GM10266 (cell line): ENCODE results near the gene TNFRSF4.
A peak's percentile ranks its signal among the peaks of the same experiment; 100 is the strongest.

Source experiments
- DNase-seq: peaks from one replicate; pipeline ENCODE4 v3.0.0; 2012; ENCODE audit errors: extremely low spot score
- TF ChIP-seq, protein P1 (sequence below): IDR thresholded peaks from 2 replicates; pipeline ENCODE4 v1.5.1; 2012; ENCODE audit warnings: mild to moderate bottlenecking, low read depth; ENCODE audit not compliant: control insufficient read depth, insufficient read depth; ENCODE audit errors: missing control alignments

Gene TNFRSF4

GRCh38 chr1:1206376-1206965, 7.5 kb downstream of the TNFRSF4 start, which contains the start of gene TNFRSF18:
TNFRSF18 (minus strand) TSS chr1:1206592; CDS start chr1:1206571, 21 bp downstream.
- no peak for DNase-seq
- TF ChIP-seq, protein P1, sequence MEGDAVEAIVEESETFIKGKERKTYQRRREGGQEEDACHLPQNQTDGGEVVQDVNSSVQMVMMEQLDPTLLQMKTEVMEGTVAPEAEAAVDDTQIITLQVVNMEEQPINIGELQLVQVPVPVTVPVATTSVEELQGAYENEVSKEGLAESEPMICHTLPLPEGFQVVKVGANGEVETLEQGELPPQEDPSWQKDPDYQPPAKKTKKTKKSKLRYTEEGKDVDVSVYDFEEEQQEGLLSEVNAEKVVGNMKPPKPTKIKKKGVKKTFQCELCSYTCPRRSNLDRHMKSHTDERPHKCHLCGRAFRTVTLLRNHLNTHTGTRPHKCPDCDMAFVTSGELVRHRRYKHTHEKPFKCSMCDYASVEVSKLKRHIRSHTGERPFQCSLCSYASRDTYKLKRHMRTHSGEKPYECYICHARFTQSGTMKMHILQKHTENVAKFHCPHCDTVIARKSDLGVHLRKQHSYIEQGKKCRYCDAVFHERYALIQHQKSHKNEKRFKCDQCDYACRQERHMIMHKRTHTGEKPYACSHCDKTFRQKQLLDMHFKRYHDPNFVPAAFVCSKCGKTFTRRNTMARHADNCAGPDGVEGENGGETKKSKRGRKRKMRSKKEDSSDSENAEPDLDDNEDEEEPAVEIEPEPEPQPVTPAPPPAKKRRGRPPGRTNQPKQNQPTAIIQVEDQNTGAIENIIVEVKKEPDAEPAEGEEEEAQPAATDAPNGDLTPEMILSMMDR, result no peak

- DNase-seq, result no peak
- TF ChIP-seq, protein P1, result peak; percentile 28
Observed at GRCh38 chr1:1205769-1206375, 8.1 kb downstream of the TNFRSF4 start.

- TF ChIP-seq, protein P1, result no peak
- no peak for DNase-seq
Observed at GRCh38 chr1:1204998-1205768, 8.8 kb downstream of the TNFRSF4 start.

DNA sequence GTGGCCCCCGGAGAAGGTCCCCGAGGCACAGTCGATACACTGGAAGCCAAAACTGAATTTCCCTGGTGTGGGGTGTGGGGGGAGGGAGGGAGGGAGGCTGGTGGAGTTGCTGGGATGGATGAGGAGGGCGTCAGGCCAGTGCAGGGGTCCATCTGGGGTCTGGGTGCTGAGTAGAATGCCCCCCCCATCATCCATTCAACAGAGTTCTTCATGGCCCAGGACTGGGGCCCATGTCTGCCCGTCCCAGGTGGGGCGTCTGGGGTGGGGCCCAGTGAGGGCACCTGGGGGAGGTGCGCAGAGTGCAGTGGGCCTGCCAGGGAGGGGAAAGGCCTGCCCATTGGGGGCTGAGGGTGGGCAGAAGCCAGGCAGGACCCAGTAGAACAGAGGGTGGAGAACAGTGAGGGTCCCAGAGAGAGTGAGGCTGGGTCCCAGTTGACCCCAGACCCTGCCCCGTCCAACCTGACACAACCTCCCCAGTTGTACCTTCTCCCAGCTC, 9.5 kb downstream of the TNFRSF4 start:
- no peak for DNase-seq
- TF ChIP-seq, protein P1, result no peak

DNA sequence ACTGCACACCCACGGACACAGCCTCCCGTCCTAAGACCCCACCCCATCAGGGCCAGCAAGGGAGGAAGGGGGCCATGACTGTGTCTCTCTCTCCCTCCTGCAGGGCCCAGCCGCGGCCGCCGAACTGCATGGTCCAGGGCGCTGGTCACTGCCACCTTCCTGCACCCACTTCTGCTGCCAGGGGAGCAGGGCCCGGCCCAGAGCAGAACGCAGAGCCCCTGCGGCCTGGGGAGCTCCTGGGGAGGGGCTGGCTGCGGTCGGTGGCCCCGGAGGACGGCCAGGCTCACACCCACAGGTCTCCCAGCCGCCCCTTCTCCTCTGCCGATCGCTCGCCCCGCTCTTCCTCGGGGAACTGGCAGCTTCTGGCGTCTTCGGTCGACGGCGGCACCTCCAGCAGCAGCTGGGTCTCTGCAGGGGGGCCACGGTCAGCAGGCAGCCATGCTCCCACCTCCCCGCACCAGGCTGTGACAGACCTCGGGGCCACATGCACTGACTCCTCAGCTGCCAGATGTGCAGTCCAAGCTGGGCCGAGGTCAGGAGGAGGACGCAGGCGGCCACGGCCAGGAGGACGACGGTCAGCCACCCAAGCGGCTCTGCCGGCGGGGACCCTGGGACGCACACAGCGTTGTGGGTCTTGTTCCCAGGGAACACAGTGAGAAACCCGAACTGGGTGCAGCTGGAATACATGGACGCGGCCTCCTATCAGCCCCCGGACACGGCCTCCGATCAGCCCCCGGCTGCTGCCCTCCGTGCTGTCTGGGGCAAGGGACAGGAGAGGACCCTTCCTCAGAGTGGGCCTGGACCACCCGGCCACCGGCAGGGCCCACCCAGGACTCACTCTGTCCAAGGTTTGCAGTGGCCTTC, 10.2 kb downstream of the TNFRSF4 start:
- no peak for DNase-seq
- TF ChIP-seq, protein P1, result no peak

DNA sequence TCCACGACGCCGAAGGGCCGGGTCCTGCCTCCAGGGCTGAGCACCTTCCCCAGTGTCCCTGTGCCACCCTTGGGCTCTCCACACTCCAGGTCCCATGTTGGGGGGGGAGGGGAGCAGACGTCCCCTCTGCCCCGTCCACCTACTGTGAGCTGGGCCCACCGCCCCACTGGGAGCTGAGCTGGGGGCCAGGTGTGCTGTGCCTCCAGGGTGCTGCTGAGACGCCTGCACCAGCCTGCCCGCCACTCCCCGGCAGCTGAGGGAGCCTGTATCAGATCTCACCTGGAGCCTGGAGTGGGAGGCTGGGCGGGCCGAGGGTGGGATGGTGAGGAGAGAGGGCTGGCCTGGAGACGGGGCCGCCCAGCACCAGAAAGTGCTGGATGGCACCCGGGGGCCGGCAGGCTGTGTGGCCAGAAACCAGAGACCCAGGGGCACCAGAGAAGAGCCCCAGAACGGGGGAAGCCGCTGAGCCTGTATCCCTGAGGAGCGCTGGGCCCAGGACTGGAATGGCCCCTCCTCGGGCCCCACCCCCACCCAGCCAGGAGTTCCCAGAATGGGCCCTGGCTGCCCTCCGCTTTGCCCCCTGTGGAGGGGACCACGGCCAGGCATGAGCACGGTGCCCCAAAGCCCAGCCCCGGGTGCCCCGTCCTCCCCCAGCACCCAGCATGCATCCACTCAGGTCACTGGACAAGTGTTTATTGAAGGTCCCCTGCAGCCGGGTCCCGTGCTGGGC, 11.0 kb downstream of the TNFRSF4 start:
- no peak for DNase-seq
- TF ChIP-seq, protein P1, result no peak
